T-helper 1 cell treated with Interleukin-12 subunit alpha and Interleukin-12 subunit beta and Interleukin-4 antibody, amounts not matched to agents 30 μg/mL and 1 μg/mL, for 36 hours (primary cell): ENCODE data around the gene TPSD1.
"Not testable (repeated sequence)": the region's sequence is repeated elsewhere in the genome, so short reads cannot be mapped to it uniquely, and the experiment has no call there.

ENCODE experiments used
- H3K27ac Mint-ChIP-seq: one replicate; pipeline ENCODE4 v1.8.0; 2021; ENCODE audit warnings: mild to moderate bottlenecking, mixed read lengths
- H3K27me3 Mint-ChIP-seq: one replicate; pipeline ENCODE4 v1.8.0; 2021; ENCODE audit warnings: low read depth, mixed read lengths
- H3K36me3 Mint-ChIP-seq: one replicate; pipeline ENCODE4 v1.8.0; 2021; ENCODE audit warnings: low read depth, mixed read lengths
- H3K4me1 Mint-ChIP-seq: one replicate; pipeline ENCODE4 v1.8.0; 2021; ENCODE audit warnings: low read depth, mixed read lengths
- H3K4me3 Mint-ChIP-seq: one replicate; pipeline ENCODE4 v1.8.0; 2021; ENCODE audit warnings: mild to moderate bottlenecking, moderate library complexity, mixed read lengths
- H3K9me3 Mint-ChIP-seq: one replicate; pipeline ENCODE4 v1.8.0; 2021; ENCODE audit warnings: mixed read lengths

TPSD1 gene

DNA sequence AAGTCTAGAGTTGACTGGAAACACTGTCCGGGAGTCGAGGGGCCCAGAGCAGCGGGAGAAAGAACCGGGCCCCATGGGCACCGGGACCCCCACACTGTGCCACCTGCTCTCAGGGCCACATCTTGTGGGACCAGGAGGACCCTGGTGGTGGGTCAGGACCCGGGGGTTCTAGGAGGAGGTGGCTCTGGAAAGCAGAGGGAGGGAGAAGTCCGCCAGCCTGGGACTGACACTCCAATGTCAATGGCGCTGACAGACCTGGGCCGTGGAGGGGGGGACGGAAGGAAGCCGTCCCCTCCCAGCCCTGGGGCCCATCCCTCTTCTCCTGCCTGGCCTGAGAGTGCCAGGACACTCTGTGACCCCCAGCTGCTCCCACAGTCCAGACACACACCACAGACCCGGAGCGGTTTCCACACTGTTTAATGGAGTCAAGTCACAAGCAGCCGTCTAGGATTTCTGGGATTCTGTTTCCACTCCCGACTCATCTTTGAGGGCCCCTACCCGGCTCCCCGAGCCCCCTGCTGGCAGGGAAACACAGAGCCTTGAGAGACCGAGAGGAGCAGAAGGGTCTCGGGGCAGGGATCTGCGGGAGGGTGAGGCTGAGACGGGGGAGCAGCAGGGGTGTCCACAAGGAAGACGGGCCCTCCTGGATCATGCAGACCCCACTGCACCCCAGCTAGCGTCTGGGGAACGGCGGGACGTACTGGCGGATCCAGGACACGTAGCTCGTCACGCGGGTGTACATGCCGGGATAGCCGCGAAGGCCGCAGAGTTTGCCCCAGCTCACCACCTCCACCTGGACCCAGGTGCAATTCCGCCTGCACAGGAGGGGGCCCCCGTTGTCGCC, 30.0 kb downstream of the TPSD1 start:
- peaks cover 9% of the 10 kb centered on the region for H3K27me3 Mint-ChIP-seq
- H3K36me3 Mint-ChIP-seq: no peaks in the 10 kb centered on the region
- no peak overlapping the region for H3K4me3 Mint-ChIP-seq
- no peaks in the 10 kb centered on the region for H3K9me3 Mint-ChIP-seq
- no peak overlapping the region for H3K27ac Mint-ChIP-seq
- H3K4me1 Mint-ChIP-seq: no peaks in the 10 kb centered on the region

DNA sequence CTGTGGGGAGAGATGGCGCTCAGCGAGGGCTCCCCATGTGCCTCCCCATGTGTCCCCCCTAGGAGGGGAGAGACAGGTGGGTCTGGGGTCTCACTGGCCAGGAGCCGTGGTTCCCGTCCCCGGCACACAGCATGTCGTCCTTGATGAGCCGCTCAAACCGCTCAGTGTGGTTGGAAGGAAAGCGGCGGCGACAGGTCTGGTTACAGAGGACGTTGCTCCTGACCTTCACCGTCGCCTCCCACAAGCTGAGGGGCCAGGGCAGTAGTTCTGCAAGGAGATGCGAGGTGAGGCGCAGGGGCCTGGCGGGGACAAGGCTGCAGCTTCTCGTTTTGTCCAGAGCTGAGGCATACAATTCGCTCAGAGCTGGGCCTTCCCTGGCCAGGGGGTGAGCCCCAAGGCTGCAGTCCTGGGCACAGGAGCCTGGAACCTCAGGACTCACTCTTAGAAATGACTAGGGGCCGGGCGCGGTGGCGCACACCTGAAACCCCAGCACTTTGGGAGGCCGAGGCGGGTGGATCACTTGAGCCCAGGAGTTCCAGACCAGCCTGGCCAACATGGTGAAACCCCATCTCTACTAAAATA, 30.7 kb downstream of the TPSD1 start:
- Mint-ChIP-seq H3K9me3 (no peaks in the 10 kb centered on the region), H3K4me1 (no peaks in the 10 kb centered on the region), H3K4me3 (no peak overlapping the region), H3K36me3 (no peaks in the 10 kb centered on the region), H3K27me3 (peaks cover 16% of the 10 kb centered on the region), H3K27ac (no peak overlapping the region)

DNA sequence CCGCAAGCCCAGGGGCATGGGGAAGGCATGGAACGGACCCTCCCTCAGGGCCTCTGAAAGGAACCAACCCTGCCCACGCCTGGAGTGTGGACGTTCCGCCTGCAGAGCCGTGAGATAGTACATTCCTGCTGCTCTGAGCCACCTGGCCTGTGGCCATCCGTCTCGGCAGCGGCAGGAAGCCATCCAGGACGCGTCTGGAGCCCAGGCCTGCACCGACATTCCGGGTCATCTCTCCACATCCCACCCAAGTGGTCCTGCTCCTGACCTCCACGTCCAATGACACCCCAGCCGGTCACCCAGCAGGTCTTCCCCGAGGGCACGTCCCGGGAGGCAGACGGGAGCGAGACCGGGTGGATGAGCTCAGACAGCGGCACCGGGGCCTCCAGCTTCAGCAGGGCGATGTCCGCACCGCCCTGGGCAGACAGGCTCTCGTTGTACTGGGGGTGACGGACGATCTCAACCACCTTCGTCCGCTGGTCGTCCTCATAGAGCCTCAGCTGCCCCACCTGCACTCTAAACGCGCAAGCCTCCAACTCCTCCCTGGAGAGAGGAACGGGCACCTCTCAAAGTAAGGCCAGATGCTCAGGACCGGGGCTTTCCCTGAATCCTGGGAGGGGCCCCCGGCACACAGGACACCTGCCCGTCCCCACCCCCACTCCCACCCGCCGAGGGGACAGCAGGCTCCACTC, 32.3 kb downstream of the TPSD1 start:
- Mint-ChIP-seq H3K9me3 (no peaks in the 10 kb centered on the region), H3K4me1 (no peaks in the 10 kb centered on the region), H3K36me3 (no peaks in the 10 kb centered on the region), H3K27me3 (peaks cover 20% of the 10 kb centered on the region), H3K4me3 (no peak overlapping the region), H3K27ac (no peak overlapping the region)

DNA sequence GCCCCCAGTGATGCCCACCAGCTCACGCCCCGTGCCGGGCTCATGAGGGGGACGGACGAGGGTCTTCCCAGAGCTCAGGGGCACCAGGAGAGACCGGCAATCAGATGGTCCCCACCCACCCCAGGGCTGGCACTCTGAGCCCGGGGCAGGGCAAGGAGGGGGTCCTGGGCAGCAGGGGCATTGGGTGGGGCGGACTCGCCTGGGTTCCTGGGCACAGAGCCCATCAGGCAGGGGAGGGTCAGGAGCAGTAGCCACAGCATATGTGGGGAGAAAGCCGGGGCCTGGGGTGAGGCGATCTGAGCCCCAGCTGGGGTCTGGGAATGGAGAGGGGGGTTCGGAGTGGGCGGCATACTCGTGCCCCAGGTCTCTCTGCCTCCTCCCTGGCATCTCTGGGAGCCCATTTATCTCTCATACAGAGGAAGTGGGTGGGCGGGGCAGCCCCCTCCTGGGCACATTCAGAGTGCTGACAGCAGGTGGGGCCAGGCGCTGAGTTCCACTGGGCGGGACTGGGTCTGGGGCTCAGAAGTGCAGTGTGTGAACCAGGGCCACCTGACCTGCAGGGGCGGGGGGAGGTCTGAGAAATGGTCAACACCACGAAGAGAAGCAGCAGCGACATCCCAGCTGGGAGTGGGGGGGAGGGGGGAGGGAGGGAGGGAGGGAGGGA, 33.1 kb downstream of the TPSD1 start:
- H3K27me3 Mint-ChIP-seq: peaks cover 23% of the 10 kb centered on the region
- no peak overlapping the region for H3K4me3 Mint-ChIP-seq
- no peaks in the 10 kb centered on the region for H3K4me1 Mint-ChIP-seq
- H3K27ac Mint-ChIP-seq: no peak overlapping the region
- H3K9me3 Mint-ChIP-seq: no peaks in the 10 kb centered on the region
- H3K36me3 Mint-ChIP-seq: no peaks in the 10 kb centered on the region

DNA sequence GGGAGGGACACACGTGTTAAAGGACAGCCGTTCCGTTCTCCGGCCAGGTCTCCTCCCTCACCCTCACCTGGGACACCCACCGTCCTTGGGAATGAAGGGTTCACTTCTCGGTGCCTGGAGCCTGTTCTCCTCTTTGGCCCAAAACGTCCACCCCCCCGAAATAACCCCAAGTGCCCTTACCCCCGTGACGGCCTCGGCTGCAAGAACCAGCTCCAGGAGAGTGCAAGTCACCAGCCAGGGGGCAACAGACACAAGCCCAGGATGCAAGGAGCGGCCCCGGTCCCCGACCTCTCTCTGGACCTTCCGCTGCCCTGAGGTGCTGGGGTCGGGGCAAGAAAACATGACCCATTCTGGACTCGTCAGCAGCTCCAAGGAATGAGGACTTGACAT, 33.6 kb downstream of the TPSD1 start:
- Mint-ChIP-seq H3K4me1 (no peaks in the 10 kb centered on the region), H3K36me3 (no peaks in the 10 kb centered on the region), H3K27me3 (peaks cover 23% of the 10 kb centered on the region), H3K4me3 (no peak overlapping the region), H3K27ac (no peak overlapping the region), H3K9me3 (no peaks in the 10 kb centered on the region)

DNA sequence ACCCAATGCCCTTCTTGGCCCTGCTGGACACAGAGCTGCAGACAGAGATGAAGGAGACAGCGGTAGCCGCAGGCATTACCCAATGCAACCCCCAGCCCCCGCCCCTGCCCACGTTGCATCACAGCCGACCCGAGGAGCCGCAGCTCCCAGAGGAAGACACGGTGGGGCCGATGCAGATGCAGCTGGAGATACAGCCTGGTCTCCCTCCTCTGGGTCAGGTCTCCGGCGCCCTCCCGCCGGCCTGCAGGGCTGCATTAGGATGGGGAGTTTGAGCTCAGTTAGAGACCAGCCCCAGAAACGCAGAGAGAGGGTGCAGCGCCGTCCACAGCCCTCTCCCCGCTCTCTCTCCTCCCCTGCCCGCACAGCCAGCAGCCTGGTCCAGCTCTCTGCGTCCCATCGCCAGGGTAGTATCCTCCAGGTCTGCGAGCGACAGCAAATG, 34.2 kb downstream of the TPSD1 start:
- H3K36me3 Mint-ChIP-seq: no peaks in the 10 kb centered on the region
- peaks cover 23% of the 10 kb centered on the region for H3K27me3 Mint-ChIP-seq
- no peaks in the 10 kb centered on the region for H3K4me1 Mint-ChIP-seq
- no peak overlapping the region for H3K27ac Mint-ChIP-seq
- H3K9me3 Mint-ChIP-seq: no peaks in the 10 kb centered on the region
- no peak overlapping the region for H3K4me3 Mint-ChIP-seq

DNA sequence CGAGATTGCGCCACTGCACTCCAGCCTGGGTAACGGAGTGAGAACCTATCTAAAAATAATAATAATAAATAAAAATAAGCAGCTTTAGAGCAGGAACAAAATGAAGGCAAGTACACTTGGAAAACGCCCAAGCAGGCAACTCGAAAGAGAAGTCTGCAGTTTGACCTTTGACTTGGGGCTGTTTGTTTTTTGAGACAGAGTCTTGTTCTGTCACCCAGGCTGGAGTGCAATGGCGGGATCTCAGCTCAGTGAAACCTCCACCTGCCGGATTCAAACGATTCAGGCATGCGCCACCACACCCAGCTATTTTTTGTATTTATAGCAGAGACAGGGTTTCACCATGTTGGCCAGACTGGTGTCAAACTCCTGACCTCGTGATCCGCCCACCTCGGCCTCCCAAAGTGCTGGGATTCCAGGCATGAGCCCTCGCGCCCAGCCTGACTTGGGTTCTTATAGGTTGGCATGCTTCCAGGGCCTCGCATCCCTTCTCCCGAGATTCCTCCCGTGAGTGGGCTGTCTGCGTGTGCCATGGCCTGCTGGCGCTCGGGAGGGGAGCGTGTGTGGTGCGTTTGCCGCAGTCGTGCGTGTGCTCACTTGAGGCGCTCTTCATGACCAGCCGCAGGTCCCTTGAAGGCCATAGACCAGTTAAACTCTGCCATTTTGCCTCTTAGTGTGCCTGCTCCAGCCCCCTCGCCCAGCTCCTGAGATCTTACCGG, 35.1 kb downstream of the TPSD1 start:
- H3K9me3 Mint-ChIP-seq: no peaks in the 10 kb centered on the region
- peaks cover 23% of the 10 kb centered on the region for H3K27me3 Mint-ChIP-seq

DNA sequence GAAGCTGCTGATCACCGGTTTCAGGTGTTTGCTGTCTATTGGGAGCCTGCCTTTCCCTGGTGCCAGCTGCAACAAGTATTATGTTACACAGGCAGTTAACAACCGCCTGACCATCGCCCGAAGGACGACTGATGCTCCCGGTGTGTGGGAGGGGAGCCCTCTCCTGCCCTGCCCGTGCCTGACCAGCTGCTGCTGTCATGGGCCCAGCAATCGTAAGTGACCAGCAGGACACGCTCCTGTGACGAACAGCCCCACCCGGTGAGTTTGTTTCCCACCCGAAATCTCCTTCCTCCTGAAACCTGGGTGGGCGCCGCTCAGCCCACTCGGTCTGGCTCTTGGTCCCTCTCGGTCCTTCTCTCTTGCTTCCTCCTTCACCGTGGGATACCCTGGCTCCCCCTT, 35.7 kb downstream of the TPSD1 start:
- H3K9me3 Mint-ChIP-seq: no peaks in the 10 kb centered on the region
- peaks cover 23% of the 10 kb centered on the region for H3K27me3 Mint-ChIP-seq
- H3K4me1 Mint-ChIP-seq: no peaks in the 10 kb centered on the region
- no peak overlapping the region for H3K4me3 Mint-ChIP-seq
- H3K27ac Mint-ChIP-seq: no peak overlapping the region
- H3K36me3 Mint-ChIP-seq: no peaks in the 10 kb centered on the region

More for the DNA sequence above, 35.1 kb downstream of the TPSD1 start:
- no peaks in the 10 kb centered on the region for H3K4me1 Mint-ChIP-seq
- H3K36me3 Mint-ChIP-seq: no peaks in the 10 kb centered on the region
- no peak overlapping the region for H3K27ac Mint-ChIP-seq
- no peak overlapping the region for H3K4me3 Mint-ChIP-seq

DNA sequence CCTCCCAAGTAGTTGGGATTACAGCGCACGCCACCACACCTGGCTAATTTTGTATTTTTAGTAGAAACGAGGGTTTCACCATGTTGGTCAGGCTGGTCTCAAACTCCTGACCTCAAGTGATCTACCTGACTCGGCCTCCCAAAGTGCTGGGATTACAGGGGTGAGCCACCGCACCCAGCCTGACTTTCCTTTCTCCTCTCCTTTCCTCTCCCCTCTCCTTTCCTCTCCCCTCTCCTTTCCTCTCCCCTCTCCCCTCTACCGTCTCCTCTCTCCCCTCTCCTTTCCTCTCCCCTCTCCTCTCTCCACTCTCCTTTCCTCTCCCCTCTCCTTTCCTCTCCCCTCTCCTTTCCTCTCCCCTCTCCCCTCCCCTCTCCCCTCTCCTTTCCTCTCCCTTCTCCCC, 36.3 kb downstream of the TPSD1 start:
- H3K9me3 Mint-ChIP-seq, H3K27ac Mint-ChIP-seq, H3K36me3 Mint-ChIP-seq, H3K4me3 Mint-ChIP-seq, H3K4me1 Mint-ChIP-seq: not testable (repeated sequence)
- H3K27me3 Mint-ChIP-seq: peaks cover 28% of the 10 kb centered on the region

DNA sequence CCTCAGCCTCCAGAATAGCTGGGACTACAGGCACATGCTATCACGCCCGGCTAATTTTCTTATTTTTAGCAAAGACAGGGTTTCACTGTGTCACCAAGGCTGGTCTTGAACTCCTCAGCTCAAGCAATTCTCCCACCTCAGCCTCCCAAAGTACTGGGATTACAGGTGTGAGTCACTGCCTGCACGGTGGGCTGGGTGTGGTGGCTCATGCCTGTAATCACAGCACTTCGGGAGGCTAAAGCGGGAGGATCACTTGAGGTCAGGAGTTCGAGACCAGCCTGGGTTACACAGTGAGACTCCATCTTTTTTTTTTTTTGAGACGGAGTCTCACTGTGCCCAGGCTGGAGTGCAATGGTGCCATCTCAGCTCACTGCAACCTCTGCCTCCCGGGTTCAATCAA, 36.9 kb downstream of the TPSD1 start:
- H3K27me3 Mint-ChIP-seq: peaks cover 25% of the 10 kb centered on the region
- H3K4me3 Mint-ChIP-seq, H3K4me1 Mint-ChIP-seq, H3K27ac Mint-ChIP-seq, H3K36me3 Mint-ChIP-seq, H3K9me3 Mint-ChIP-seq: not testable (repeated sequence)

DNA sequence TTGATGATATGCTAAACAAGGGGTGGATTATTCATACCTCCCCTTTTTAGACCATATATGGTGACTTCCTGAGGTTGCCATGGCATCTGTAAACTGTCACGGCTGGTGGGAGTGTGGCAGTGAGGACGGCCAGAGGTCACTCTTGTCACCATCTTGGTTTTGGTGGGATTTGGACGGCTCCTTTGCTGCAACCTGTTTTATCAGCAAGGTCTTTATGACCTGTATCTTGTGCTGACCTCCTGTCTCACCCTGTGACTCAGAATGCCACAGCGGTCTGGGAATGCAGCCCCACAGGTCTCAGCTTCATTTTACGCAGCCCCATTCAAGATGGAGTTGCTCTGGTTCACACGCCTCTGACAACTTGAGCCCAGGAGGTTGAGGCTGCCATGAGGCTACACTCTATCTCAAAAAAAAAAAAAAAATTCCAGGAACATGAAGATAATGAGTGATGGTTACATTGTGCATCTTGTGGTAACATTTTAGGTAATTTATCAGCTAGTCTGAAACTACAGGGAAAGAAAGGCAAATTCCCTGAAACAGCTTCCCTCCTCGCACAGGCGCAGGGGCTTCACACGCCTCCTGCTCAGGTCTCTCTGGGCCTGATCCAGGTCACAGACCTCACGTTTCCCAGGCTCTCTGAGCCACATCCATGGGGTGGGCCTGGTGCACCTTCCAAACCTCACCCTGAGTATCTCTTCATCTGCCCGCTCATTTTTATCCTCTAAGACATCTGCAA, 38.2 kb downstream of the TPSD1 start:
- H3K27me3 Mint-ChIP-seq: peaks cover 24% of the 10 kb centered on the region
- no peak overlapping the region for H3K27ac Mint-ChIP-seq
- no peaks in the 10 kb centered on the region for H3K36me3 Mint-ChIP-seq

DNA sequence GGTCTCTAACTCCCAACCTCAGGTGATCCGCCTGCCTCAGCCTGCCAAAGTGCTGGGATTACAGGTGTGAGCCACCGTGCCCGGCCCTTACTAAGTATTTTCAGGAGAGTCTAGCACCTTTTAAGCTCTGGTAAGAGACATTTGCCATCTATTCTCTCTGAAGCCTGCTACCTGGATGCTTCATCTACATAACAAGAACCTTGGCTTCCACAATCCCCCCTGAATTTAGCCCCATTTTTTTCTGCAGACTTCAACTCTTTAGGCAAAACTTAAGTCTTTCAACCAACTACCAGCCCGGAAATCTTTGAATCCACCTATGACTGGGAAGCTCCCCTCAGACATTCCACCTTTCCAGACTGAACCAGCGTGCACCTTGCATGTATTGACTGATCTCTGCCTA, 39.6 kb downstream of the TPSD1 start:
- no peak overlapping the region for H3K4me3 Mint-ChIP-seq
- H3K27ac Mint-ChIP-seq: no peak overlapping the region
- H3K4me1 Mint-ChIP-seq: peaks cover 6% of the 10 kb centered on the region
- H3K27me3 Mint-ChIP-seq: peaks cover 20% of the 10 kb centered on the region
- H3K36me3 Mint-ChIP-seq: no peaks in the 10 kb centered on the region
- H3K9me3 Mint-ChIP-seq: no peaks in the 10 kb centered on the region

More for the DNA sequence above, 38.2 kb downstream of the TPSD1 start:
- Mint-ChIP-seq H3K4me1 (peaks cover 6% of the 10 kb centered on the region), H3K9me3 (no peaks in the 10 kb centered on the region), H3K4me3 (no peak overlapping the region)

DNA sequence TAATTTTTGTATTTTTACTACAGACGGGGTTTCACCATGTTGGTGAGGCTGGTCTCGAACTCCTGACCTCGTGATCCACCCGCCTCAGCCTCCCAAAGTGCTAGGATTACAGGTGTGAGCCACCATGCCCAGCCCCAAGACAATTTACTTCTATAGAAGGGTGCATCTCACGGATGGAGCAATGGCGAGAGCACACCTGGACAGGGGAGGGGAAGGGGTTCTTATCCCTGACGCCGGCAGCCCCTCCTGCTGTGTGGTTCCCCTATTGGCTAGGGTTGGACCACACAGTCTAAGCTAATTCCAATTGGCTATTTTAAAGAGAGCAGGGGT, 40.8 kb downstream of the TPSD1 start:
- peaks cover 12% of the 10 kb centered on the region for H3K27me3 Mint-ChIP-seq
- not testable (repeated sequence) for H3K4me3 Mint-ChIP-seq, H3K4me1 Mint-ChIP-seq, H3K36me3 Mint-ChIP-seq, H3K9me3 Mint-ChIP-seq
- H3K27ac Mint-ChIP-seq: peak overlapping the region; percentile 38
